GM18499 (cell line): ENCODE measurements around the gene ERMARD.

Source experiments
- ATAC-seq: cut with Tn5 transposase; IDR thresholded peaks from one replicate; pipeline ENCODE4 v1.9.1; 2021; ENCODE audit warnings: moderate number of reproducible peaks; ENCODE audit not compliant: insufficient read depth, unreplicated experiment

The ERMARD gene

DNA sequence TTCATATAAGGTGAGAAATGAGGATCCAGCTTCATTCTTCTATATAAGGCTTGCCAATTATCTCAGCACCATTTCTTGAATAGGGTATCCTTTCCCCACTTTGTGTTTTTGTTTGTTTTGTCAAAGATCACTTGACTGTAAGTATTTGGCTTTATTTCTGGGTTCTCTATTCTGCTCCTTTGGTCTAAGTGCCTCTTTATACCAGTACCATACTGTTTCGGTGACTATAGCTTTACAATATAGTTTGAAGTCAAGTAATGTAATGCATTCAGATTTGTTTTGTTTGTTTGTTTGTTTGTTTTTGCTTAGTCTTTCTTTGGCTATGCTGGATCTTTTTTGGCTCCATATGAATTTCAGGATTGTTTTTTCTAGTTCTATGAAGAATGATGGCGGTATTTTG lies 64.6 kb downstream of the ERMARD start:
- ATAC-seq = no peak

GRCh38 chr6:169816975-169817374 lies 65.6 kb downstream of the ERMARD start:
- ATAC-seq = no peak

- ATAC-seq = no peak
Observed at GRCh38 chr6:169820358-169820757, 68.9 kb downstream of the ERMARD start.

DNA sequence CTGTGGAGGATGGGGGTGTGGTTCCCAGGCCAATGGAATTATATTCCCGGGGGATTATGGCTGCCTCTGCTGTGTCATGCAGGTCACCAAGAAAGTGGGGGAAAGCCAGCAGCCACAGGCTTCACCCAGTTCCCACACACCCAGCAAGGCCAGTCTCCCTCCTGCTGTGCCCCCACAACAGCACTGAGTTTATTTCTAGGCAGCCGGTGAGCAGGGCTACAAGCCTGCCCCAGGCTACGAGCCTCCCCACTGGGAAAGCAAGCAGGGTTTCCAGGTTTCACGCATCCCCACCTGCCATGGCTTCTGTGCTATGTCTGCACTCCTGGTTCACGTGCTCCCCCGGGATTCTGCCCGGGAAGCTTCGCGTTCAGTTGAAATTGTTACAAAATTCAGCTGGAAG lies 72.6 kb downstream of the ERMARD start:
- no peak for ATAC-seq

DNA sequence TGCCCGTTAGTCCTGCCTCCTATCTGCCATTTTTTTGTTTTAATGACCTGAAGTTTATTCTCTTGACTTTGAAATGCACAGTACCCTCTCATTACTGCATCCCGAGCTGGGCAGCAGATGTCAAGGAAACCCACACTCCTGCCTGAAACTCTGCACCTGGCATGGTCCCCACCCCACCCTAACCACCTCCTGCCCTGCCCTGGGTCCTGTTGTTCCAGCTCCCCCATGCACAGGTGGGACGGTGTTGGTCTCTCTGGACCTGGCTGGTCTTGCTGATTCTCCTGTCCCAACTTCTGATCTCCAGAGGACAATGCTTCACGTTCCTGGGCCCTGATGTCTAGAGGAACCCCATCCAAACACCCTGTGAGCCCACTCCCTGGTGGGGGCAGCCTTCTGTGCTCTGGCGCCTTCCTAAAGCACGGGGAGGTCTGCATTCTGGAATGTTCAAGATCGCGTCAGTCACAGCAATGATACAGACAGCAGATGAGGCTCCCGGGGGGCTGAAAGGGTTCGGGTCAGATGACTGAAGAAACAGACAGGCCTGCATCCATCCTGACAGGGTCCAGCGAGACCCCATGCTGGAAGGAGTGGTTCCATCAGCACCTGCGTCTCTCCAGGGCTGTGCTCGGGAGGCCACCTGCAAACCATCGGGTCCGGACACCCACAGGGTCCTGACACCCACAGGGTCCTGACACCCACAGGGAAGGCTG lies 73.6 kb downstream of the ERMARD start:
- no peak for ATAC-seq

- no peak for ATAC-seq
Observed at GRCh38 chr6:169825558-169826225, 74.3 kb downstream of the ERMARD start.

- no peak for ATAC-seq
Observed at GRCh38 chr6:169826697-169827096, 75.3 kb downstream of the ERMARD start.

DNA sequence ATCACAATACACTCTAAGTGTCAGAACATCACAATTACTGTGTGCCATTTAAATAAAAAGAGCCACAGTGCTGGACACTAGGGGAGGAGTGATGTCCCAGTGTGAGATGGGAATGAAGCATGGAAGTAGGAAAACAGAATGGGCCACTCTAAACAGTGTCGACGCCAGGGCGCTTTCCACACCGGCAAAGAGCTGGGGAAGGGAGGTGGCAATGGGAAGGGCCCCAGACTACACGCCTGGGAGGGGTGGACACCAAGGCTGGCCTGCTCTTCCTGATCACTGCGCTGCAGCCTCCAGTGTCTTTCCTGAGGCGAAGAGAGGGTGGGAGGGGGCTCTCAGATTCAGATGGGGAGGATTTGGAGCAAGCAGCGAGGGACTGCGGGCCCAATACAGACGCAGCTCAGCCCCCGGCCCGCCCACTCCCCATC lies 75.9 kb downstream of the ERMARD start:
- no peak for ATAC-seq

GRCh38 chr6:169828176-169828575 lies 76.8 kb downstream of the ERMARD start:
- ATAC-seq = no peak

DNA sequence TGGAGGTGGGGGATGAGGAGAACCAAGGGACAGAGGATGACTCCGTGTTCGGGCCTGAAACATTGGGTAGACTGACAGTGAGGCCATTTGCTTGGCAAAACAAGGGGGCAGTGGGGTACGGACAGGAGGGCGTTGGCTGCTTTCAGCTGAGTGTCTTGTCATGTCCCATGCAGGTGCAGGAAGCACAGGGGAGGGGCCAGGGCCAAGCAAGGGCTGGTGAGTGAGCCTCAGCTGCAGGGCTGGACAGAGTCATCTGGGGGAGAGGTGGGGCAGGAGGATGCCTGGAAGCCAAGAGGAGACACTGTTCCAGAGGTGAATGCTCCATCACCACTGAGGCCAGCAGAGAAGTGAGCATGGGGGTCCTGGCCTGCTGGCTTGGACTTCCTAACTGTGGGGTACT lies 78.4 kb downstream of the ERMARD start:
- no peak for ATAC-seq

GRCh38 chr6:169830876-169831275 lies 79.5 kb downstream of the ERMARD start:
- ATAC-seq = no peak
